Panc1 (cell line): ENCODE measurements around the gene ARHGAP32. TPM values are rescaled to one million over a fixed set of nuclear protein-coding genes. Genes with fewer than 3 reads are reported as not detected.

ENCODE experiments used
- ATAC-seq: fragments of 200-7000 bp; cut with Tn5 transposase; 2 replicates; pipeline ENCODE4 v1.9.1; 2020; ENCODE audit warnings: mild to moderate bottlenecking, moderate library complexity
- BruUV-seq: library from RNA; stranded (reverse); fragments of 400-500 nt; replicated peaks from 2 replicates; lab custom pipeline; 2021; lab: Mats Ljungman, UMichigan
- CTCF ChIA-PET: fragments of 300-600 bp; sonication (Branson Sonifier 250); formaldehyde crosslinking; loops from one replicate; lab custom pipeline; 2022; ENCODE audit warnings: antibody characterized with exemption; lab: Charles Lee
- POLR2A ChIA-PET: fragments of 300-600 bp; sonication (Branson Sonifier 250); formaldehyde crosslinking; loops from one replicate; lab custom pipeline; 2022; ENCODE audit warnings: antibody characterized with exemption; lab: Charles Lee
- DNase-seq: peaks from one replicate; pipeline ENCODE4 v3.0.0-alpha.2; 2010; ENCODE audit warnings: low read depth, low spot score
- H3K27ac ChIP-seq: 2 replicates; pipeline ENCODE4 v1.5.1; 2011; ENCODE audit warnings: mild to moderate bottlenecking, low read length, inconsistent platforms
- H3K27me3 ChIP-seq: fragments of 200-500 bp; sonication (Bioruptor generic); 2 replicates; pipeline ENCODE4 v1.6.0; 2014; ENCODE audit warnings: low read length, inconsistent platforms; ENCODE audit not compliant: control insufficient read depth, insufficient read depth
- H3K36me3 ChIP-seq: fragments of 200-500 bp; sonication (Bioruptor generic); 2 replicates; pipeline ENCODE4 v1.5.1; 2014; ENCODE audit warnings: inconsistent platforms, mild to moderate bottlenecking, low read length, moderate library complexity; ENCODE audit not compliant: control insufficient read depth, insufficient read depth
- H3K4me1 ChIP-seq: 2 replicates; pipeline ENCODE4 v1.5.1; 2011; ENCODE audit warnings: inconsistent platforms, mild to moderate bottlenecking, low read length, moderate library complexity; ENCODE audit not compliant: control insufficient read depth, insufficient read depth
- H3K4me3 ChIP-seq, 2 experiments: 2 replicates each; pipeline ENCODE4 v1.5.1; 2011 to 2012; ENCODE audit warnings: low read depth in 2 of 2, low read length in 2 of 2, mild to moderate bottlenecking in 2 of 2, inconsistent platforms in 1 of 2, moderate library complexity in 1 of 2
- H3K9me3 ChIP-seq: fragments of 200-500 bp; sonication (Bioruptor generic); 2 replicates; pipeline ENCODE4 v1.5.1; 2014; ENCODE audit warnings: low read depth, mild to moderate bottlenecking, inconsistent platforms, low read length, moderate library complexity; ENCODE audit not compliant: control insufficient read depth, insufficient read depth
- CTCF ChIP-seq: fragments of 450-650 bp; IDR thresholded peaks from 2 replicates; pipeline ENCODE4 v1.5.1; 2017; ENCODE audit warnings: mild to moderate bottlenecking
- POLR2AphosphoS5 ChIP-seq: IDR thresholded peaks from 2 replicates; pipeline ENCODE4 v1.6.1; 2012; ENCODE audit warnings: mild to moderate bottlenecking, low read depth, low read length, moderate library complexity
- REST ChIP-seq, 2 experiments: IDR thresholded peaks; 2 replicates each; pipeline ENCODE4 v1.6.1; 2011 to 2012; ENCODE audit warnings: low read depth in 2 of 2, control low read depth in 1 of 2, low read length in 1 of 2, mild to moderate bottlenecking in 1 of 2, moderate library complexity in 1 of 2; ENCODE audit not compliant: insufficient read depth in 1 of 2
- SIN3A ChIP-seq: IDR thresholded peaks from 2 replicates; pipeline ENCODE4 v1.6.1; 2012; ENCODE audit warnings: low read depth, mild to moderate bottlenecking, low read length, moderate library complexity, borderline replicate concordance; ENCODE audit not compliant: insufficient read depth
- TCF7L2 ChIP-seq: IDR thresholded peaks from 2 replicates; pipeline ENCODE4 v1.6.1; 2011; ENCODE audit warnings: mild to moderate bottlenecking, low read depth, low read length, inconsistent platforms
- in situ Hi-C: cut with HindIII; loops from 2 replicates; pipeline ENCODE4 v1.10.0; 2016; ENCODE audit warnings: low sequenced_read_pairs, low pct_unique_long_range_greater_than_20kb
- intact Hi-C: fragments of 100-400 bp; cut with micrococcal nuclease; formaldehyde crosslinking; loops from one replicate; pipeline ENCODE4 v1.10.0; 2022; ENCODE audit not compliant: unreplicated experiment
- total RNA-seq: library from RNA; stranded (reverse); gene quantifications from one replicate; pipeline ENCODE4 v1.2.1, GENCODE V29; 2021; ENCODE audit not compliant: unreplicated experiment

Gene ARHGAP32
- total RNA-seq, 1 experiment from 2014 or later = 44.6 TPM

- TF ChIP-seq REST (IDR thresholded peaks at IDR 0.05; ENCODE audit: insufficient read depth in 1 of 2, low read depth in 2 of 2, low read length in 1 of 2) (no peak), CTCF (no peak)
- Histone ChIP-seq H3K4me3 (no peak overlapping the region), H3K27ac (no peak overlapping the region), H3K4me1 (no peaks in the 10 kb centered on the region), H3K9me3 (no peaks in the 10 kb centered on the region), H3K36me3 (no peaks in the 10 kb centered on the region), H3K27me3 (0 out of 2 replicates have a peak, but pooled peaks cover 6% of the 10 kb centered on the region)
- POLR2A ChIA-PET = no interaction called here
- DNase-seq (no peak), ATAC-seq (no peak)
- CTCF ChIA-PET = interaction anchor here (2.1 kb wide), 1 partner anchor 43 kb away, joined by 9 read pairs; no protein-coding TSS in a partner anchor
- in situ Hi-C loops = no loop called here
- intact Hi-C loops = no loop called here
- BruUV-seq = no TSS peak
These were observed 264.3 kb downstream of the ARHGAP32 start for GRCh38 chr11:128927683-128928336.

GRCh38 chr11:128927108-128927461, 265.0 kb downstream of the ARHGAP32 start:
- Histone ChIP-seq H3K27me3 (0 out of 2 replicates have a peak, but pooled peaks cover 6% of the 10 kb centered on the region), H3K36me3 (no peaks in the 10 kb centered on the region), H3K27ac (no peak overlapping the region), H3K4me3 (no peak overlapping the region), H3K4me1 (no peaks in the 10 kb centered on the region), H3K9me3 (no peaks in the 10 kb centered on the region)
- TF ChIP-seq REST (IDR thresholded peaks at IDR 0.05; ENCODE audit: insufficient read depth in 1 of 2, low read depth in 2 of 2, low read length in 1 of 2) (no peak), CTCF (no peak), SIN3A (no peak), POLR2AphosphoS5 (no peak), TCF7L2 (no peak)
- ATAC-seq = peak; percentile 64
- in situ Hi-C loops = no loop called here
- intact Hi-C loops = no loop called here
- no peak for DNase-seq
- CTCF ChIA-PET = no interaction called here
- POLR2A ChIA-PET = no interaction called here
- no TSS peak for BruUV-seq
